Fibroblast of lung (primary cell): ENCODE results near the gene LGR6.

Source experiments
- EZH2 ChIP-seq: IDR thresholded peaks from 2 replicates; pipeline ENCODE4 v1.5.1; 2012; ENCODE audit warnings: low read length, control low read depth, mild to moderate bottlenecking; ENCODE audit errors: missing control alignments
- TF ChIP-seq, protein P1 (sequence below), 2 donors: IDR thresholded peaks in 1 of 2; conservative IDR thresholded peaks in 1 of 2; 1 replicate in 1 of 2; 2 replicates in 1 of 2; pipeline ENCODE4 v1.5.1; 2011 to 2012; ENCODE audit warnings: low read length in 2 of 2, control low read depth in 1 of 2, inconsistent platforms in 1 of 2, low read depth in 1 of 2, mild to moderate bottlenecking in 1 of 2

DNA sequence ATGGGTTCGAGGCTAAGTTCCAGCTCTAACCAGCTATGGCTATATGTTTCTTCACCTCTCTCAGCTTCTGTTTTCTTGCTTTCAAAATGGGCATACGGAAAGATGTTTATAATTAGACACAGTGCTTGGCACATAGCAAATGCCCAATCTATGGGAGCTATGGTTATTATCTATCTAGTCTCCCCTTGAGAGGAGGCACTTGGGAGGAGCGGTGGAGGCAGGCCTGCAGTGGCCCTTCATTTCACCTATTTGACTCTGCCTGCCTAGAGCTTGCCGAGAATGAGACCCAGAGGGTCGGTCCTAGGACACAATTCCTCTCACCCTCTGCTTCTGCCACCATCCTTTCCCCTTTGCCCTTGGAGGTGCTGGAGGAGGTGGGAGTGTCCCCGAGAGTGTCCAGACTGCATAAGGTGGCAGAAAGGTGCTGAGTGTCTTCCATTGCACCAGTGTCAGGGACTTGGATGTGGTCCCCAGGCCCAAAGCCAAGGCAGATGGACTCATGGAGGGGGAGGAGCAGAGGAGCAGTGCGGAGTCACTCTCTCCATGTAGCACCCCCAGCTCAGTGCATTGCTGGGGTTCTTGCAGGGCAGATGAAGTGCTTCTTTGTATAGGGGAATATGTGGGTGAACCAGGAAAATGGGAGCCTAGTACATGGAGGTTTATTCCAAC lies 9.0 kb downstream of the LGR6 start:
- TF ChIP-seq, protein P1, sequence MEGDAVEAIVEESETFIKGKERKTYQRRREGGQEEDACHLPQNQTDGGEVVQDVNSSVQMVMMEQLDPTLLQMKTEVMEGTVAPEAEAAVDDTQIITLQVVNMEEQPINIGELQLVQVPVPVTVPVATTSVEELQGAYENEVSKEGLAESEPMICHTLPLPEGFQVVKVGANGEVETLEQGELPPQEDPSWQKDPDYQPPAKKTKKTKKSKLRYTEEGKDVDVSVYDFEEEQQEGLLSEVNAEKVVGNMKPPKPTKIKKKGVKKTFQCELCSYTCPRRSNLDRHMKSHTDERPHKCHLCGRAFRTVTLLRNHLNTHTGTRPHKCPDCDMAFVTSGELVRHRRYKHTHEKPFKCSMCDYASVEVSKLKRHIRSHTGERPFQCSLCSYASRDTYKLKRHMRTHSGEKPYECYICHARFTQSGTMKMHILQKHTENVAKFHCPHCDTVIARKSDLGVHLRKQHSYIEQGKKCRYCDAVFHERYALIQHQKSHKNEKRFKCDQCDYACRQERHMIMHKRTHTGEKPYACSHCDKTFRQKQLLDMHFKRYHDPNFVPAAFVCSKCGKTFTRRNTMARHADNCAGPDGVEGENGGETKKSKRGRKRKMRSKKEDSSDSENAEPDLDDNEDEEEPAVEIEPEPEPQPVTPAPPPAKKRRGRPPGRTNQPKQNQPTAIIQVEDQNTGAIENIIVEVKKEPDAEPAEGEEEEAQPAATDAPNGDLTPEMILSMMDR (conservative IDR thresholded peaks at IDR 0.05 in 1 of 2, IDR thresholded peaks at IDR 0.05 in 1 of 2; ENCODE audit: low read depth in 1 of 2, low read length in 2 of 2), result no peak
- TF ChIP-seq EZH2, result no peak
